ENCODE data around the gene PDCD2L.
"Not testable (repeated sequence)": the region's sequence is repeated elsewhere in the genome, so short reads cannot be mapped to it uniquely, and the experiment has no call there.

Gene PDCD2L

DNA sequence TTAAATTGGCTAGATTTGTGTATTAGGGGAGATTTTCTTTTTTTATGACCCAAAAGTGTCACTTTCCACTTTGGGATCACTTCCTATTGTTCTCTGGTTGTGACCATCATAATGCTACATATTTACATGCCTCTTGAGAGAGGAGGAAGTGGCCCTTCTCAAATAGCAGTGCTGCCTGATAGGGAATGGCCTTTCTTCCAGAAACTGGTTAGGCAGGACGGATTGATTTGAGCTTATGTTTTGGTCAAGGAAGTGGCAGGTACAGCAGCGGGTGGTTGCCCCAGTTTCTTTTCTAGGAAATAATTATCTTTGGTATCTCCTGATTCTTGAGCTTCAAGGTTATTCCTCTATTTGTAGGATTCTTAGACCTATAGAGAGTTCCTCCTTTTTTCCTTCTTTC, 55.4 kb downstream of the PDCD2L start:
- TF ChIP-seq CTCF (IDR thresholded peaks at IDR 0.05; ENCODE audit: extremely low read depth, missing control alignments) = no peak
- DNase-seq (ENCODE audit: low spot score) = no peak

GRCh38 chr19:34461375-34462100, 57.3 kb downstream of the PDCD2L start:
- no peak for DNase-seq (ENCODE audit: low spot score)
- no peak for TF ChIP-seq CTCF (IDR thresholded peaks at IDR 0.05; ENCODE audit: extremely low read depth, missing control alignments)

DNA sequence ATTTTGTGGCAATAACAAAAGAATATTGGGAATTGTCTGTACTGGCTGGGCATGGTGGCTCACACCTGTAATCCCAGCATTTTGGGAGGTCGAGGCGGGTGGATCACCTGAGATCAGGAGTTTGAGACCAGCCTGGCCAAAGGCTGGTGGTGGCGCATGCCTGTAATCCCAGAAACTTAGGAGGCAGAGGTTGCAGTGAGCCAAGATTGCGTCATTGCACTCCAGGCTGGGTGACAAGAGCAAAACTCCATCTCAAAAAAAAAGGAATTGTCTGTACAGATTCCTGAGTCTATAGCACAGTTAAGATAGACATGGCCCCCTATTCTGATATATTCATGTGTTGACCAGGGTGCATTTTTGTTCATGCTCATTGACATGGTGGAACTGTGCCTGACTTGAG, 60.6 kb downstream of the PDCD2L start:
- DNase-seq (ENCODE audit: low spot score) = not testable (repeated sequence)

- TF ChIP-seq CTCF (IDR thresholded peaks at IDR 0.05; ENCODE audit: extremely low read depth, missing control alignments) = no peak
- no peak for DNase-seq (ENCODE audit: low spot score)
Measured at GRCh38 chr19:34468409-34468808, 64.2 kb downstream of the PDCD2L start.

- not testable (repeated sequence) for DNase-seq (ENCODE audit: low spot score)
Measured at GRCh38 chr19:34469026-34469425, 64.8 kb downstream of the PDCD2L start.

DNA sequence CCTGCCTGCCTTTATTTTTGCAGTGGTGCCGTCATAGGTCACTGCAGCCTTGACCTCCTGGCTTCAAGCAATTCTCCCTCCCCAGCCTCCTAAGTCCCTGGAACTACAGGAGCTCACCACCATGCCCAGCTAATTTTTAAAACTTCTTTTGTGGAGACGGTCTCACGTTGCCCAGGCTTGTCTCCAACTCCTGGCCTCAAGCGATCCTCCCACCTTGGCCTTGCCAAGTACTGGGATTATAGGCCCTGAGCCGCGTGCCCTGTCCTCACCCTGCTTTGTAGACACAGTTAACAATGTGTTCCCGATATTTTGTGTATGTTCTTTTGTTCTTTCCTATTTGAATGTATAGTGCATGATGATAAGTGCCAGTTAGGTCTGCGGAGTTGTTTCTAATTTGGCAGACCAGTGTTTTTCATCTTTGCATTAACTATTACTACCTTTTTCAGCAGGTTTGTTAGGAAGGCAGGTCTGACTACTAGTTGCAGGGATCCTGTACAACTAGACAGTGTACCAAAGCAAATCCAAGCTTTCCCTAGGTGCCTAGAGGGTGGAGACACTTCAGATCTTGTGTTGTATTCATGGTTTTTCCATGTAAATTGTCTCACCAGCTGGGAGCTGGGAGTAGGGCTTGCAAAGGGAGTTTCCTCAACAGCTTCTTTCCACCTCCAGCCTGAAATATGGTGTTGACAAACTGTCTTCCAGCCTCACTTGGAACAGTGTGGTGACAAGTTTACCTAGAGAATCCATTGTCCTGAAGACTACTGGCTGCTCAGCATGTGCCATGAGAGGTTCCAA, 67.9 kb downstream of the PDCD2L start:
- no peak for TF ChIP-seq CTCF (IDR thresholded peaks at IDR 0.05; ENCODE audit: extremely low read depth, missing control alignments)
- DNase-seq (ENCODE audit: low spot score) = no peak

- DNase-seq (ENCODE audit: low spot score) = no peak
- no peak for TF ChIP-seq CTCF (IDR thresholded peaks at IDR 0.05; ENCODE audit: extremely low read depth, missing control alignments)
Measured at GRCh38 chr19:34474233-34474989, 70.2 kb downstream of the PDCD2L start.
